GM13976 (cell line): ENCODE data around the gene LGR4.
"Not testable (repeated sequence)": the region's sequence is repeated elsewhere in the genome, so short reads cannot be mapped to it uniquely, and the experiment has no call there.

ENCODE experiments used
- DNase-seq: peaks from one replicate; pipeline ENCODE4 v3.0.0; 2012; ENCODE audit warnings: low spot score
- in situ Hi-C: fragments of 300-500 bp; cut with MboI; formaldehyde crosslinking; loops from one replicate; pipeline ENCODE4 v1.12.0; 2022; ENCODE audit warnings: low sequenced_read_pairs, mixed read lengths, inconsistent platforms; ENCODE audit not compliant: unreplicated experiment
- TF ChIP-seq, protein P1 (sequence below): IDR thresholded peaks from 2 replicates; pipeline ENCODE4 v1.5.1; 2012; ENCODE audit warnings: borderline replicate concordance, mild to moderate bottlenecking; ENCODE audit not compliant: insufficient read depth; ENCODE audit errors: extremely low read depth, missing control alignments, control extremely low read depth

LGR4 gene, protein sequence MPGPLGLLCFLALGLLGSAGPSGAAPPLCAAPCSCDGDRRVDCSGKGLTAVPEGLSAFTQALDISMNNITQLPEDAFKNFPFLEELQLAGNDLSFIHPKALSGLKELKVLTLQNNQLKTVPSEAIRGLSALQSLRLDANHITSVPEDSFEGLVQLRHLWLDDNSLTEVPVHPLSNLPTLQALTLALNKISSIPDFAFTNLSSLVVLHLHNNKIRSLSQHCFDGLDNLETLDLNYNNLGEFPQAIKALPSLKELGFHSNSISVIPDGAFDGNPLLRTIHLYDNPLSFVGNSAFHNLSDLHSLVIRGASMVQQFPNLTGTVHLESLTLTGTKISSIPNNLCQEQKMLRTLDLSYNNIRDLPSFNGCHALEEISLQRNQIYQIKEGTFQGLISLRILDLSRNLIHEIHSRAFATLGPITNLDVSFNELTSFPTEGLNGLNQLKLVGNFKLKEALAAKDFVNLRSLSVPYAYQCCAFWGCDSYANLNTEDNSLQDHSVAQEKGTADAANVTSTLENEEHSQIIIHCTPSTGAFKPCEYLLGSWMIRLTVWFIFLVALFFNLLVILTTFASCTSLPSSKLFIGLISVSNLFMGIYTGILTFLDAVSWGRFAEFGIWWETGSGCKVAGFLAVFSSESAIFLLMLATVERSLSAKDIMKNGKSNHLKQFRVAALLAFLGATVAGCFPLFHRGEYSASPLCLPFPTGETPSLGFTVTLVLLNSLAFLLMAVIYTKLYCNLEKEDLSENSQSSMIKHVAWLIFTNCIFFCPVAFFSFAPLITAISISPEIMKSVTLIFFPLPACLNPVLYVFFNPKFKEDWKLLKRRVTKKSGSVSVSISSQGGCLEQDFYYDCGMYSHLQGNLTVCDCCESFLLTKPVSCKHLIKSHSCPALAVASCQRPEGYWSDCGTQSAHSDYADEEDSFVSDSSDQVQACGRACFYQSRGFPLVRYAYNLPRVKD

DNA sequence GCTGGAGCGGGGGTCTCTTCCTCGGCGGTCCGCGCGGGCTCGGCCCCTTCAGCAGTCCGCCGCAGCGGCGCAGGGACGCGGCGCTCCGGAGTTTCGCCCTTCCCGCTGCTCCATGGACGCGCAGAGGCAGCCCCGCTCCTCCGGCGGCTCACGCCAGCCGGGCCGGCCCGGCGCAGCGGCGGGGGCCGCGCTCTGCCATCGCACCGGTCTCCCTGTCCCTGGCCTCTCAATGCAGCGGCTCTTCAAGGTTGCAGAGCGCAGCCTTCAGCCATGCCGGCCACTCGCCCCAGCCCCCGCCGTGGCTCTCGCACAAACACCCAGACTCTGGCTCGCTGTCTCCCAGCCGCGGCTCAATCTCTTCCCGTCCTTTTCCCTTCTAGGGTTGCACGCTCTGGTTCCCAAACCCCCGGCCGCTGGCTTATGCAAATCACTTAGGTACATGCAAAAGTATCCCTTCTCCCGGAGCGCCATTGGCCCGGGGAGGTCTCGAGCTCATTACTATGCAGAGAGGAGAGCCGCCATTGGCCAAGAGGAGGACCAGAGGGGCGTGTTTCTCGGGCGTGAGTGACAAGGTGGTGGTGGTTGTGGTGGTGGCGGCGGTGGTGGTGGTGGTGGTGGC, at the start of gene LGR4:
TSS of gene LGR4 (minus strand) at position 393 of the 619 bp plus-strand sequence. CDS start 488 bp downstream, outside the sequence.
- DNase-seq: peak; percentile 73
- in situ Hi-C loops: no loop called here

DNA sequence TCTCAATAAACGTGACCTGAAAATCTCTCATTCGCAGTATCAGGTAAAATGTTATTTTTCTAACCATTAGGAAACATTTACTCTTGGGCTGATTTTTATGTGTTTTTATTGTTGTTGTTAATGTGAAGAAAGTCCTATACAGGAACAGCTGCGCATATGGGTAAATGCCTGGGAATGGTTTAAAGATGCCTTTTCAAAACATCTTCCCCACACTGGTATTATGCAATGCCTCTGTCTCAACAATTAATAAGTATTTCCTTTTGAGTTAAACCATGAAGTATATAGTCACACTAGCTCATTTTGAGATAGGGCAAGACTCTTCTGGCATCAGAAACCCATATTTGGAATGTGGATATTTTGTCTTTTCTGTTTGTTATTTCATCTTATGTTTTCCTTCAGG, 47.6 kb upstream of the LGR4 start:
- no peak for DNase-seq
- TF ChIP-seq, protein P1, sequence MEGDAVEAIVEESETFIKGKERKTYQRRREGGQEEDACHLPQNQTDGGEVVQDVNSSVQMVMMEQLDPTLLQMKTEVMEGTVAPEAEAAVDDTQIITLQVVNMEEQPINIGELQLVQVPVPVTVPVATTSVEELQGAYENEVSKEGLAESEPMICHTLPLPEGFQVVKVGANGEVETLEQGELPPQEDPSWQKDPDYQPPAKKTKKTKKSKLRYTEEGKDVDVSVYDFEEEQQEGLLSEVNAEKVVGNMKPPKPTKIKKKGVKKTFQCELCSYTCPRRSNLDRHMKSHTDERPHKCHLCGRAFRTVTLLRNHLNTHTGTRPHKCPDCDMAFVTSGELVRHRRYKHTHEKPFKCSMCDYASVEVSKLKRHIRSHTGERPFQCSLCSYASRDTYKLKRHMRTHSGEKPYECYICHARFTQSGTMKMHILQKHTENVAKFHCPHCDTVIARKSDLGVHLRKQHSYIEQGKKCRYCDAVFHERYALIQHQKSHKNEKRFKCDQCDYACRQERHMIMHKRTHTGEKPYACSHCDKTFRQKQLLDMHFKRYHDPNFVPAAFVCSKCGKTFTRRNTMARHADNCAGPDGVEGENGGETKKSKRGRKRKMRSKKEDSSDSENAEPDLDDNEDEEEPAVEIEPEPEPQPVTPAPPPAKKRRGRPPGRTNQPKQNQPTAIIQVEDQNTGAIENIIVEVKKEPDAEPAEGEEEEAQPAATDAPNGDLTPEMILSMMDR: no peak
- in situ Hi-C loops: no loop called here

More for the DNA sequence above, at the start of gene LGR4:
- TF ChIP-seq, protein P1: no peak

GRCh38 chr11:27518518-27518917, 45.9 kb upstream of the LGR4 start:
- DNase-seq: no peak
- TF ChIP-seq, protein P1: no peak
- in situ Hi-C loops: no loop called here

DNA sequence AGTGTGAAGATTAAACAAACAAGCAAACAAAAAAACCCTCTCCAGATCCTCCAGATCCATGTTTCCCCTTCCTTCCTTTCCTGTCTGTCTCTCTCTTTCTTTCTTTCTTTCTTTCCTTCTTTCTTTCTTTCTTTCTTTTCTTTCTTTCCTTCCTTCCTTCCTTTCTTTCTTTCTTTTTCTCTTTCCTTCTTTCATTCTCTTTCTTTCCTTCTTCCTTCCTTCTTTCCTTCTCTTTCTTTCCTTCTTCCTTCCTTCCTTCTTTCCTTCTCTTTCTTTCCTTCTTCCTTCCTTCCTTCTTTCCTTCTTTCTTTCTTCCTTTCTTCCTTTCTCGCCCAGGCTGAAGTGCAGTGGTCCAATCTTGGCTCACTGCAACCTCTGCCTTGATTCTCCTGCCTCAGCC, 44.9 kb upstream of the LGR4 start:
- in situ Hi-C loops, DNase-seq: not testable (repeated sequence)

- in situ Hi-C loops: no loop called here
- DNase-seq: no peak
- TF ChIP-seq, protein P1: no peak
These were observed 42.0 kb upstream of the LGR4 start for GRCh38 chr11:27514558-27514957.

GRCh38 chr11:27514076-27514475, 41.5 kb upstream of the LGR4 start:
- in situ Hi-C loops: no loop called here
- no peak for DNase-seq
- TF ChIP-seq, protein P1: no peak

DNA sequence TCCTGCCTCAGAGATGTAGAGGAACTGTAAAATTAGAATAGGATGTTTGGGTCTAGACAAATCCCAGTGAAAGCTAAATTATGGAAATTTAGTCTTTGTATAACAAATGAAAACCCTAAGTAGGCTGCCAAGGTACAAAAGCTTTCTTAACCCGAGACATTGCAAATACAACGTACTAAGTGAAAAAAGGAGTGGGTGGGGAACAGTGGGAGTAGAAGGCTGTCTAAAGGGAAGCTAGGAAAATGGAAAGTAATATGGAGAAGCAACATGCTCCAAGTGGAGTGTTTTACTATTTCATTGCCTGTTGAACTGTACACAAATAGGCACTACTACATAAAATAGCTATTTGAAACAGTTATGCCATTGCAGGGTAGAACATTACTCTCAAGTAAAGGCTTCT, 40.8 kb upstream of the LGR4 start:
- in situ Hi-C loops: no loop called here
- TF ChIP-seq, protein P1: no peak
- no peak for DNase-seq
